Raji (cell line): ENCODE results near the gene PTCH1.

Experiments
- POLR2A ChIP-seq: IDR thresholded peaks from 2 replicates; pipeline ENCODE4 v1.6.1; 2011; ENCODE audit warnings: low read depth, low read length, control low read depth; ENCODE audit not compliant: insufficient read depth

The PTCH1 gene

GRCh38 chr9:95507464-95508241, 9.1 kb downstream of the PTCH1 start:
- peak; percentile 30; the same call in 1 of the 2 replicates for TF ChIP-seq POLR2A

- peak; percentile 34 for TF ChIP-seq POLR2A
These were observed 9.9 kb downstream of the PTCH1 start for GRCh38 chr9:95506678-95507463.

- TF ChIP-seq POLR2A, result no peak
These were observed 10.4 kb downstream of the PTCH1 start for GRCh38 chr9:95506428-95506677.

GRCh38 chr9:95505717-95506427, 10.9 kb downstream of the PTCH1 start:
- peak; percentile 42; the same call in 1 of the 2 replicates for TF ChIP-seq POLR2A

DNA sequence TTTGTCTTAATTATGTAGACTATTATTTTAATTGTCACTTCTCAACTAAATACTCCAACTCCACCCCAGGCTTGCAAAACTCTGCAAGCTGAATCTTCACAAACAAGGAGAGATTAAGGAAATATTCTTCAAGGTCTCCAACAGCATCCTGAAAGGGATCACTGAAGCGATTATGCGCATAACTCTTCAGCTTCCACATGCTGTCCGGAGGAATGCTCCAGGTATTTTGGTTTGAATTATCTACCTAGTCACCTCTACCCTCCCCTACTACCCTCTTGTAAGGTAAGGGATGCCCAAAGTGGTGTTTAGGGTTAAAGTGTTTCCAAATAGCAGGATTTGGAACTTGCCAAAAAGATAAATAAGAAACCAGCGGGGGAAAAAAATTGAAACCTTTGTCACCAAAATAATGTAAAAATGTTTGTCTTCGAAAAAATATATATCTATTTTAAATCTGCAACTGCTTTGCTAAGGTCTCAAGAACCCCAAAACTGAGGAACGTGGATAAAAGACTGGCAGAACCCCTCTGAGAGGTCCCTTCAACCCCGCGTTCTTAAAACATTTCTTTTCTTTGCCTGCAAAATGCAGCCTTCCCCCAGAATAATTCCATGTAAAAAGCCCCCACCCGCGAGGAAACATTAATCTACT, 11.6 kb downstream of the PTCH1 start:
- TF ChIP-seq POLR2A, result no peak

- TF ChIP-seq POLR2A, result no peak
These were observed 12.5 kb downstream of the PTCH1 start for GRCh38 chr9:95504053-95504963.

GRCh38 chr9:95503369-95503768, 13.4 kb downstream of the PTCH1 start:
- no peak for TF ChIP-seq POLR2A

DNA sequence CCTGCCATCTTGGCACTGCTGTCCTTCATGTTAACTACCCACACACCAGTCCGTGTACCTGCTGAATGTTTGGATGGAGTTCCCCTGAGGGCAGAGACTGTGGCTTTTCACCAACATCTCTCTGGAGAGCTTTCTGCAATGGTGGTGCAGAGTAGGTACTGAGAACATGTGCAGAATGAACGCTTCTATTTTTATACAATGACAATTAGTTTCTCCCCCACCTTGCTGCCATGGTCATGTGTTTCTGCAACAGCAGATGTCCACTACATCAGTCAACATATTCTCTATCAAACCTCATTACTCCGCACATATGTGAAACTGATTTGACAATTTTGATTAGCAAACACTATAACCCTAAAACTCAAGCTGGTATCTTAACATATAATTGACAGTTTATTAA, 14.5 kb downstream of the PTCH1 start:
- TF ChIP-seq POLR2A, result no peak

DNA sequence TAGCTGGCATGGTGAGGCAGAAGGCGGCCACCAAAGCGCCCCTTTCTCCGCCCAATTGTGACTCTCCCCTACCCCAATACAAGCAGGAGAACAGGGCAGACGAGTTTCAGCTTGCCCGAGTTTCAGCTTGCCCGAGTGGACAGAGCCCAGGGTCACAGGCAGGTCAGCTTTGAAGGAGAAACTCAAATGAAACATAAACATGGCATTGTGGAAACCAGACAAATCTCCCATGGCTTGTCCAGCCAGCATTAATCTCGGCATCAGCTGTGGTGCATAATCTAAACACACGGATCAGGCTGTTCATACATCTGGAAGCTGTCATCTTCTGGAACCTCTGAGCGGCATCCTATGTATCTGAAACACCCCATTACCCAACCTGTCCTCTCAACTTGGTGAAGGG, 16.9 kb downstream of the PTCH1 start:
- no peak for TF ChIP-seq POLR2A

GRCh38 chr9:95499046-95499676, 17.6 kb downstream of the PTCH1 start:
- TF ChIP-seq POLR2A, result no peak

DNA sequence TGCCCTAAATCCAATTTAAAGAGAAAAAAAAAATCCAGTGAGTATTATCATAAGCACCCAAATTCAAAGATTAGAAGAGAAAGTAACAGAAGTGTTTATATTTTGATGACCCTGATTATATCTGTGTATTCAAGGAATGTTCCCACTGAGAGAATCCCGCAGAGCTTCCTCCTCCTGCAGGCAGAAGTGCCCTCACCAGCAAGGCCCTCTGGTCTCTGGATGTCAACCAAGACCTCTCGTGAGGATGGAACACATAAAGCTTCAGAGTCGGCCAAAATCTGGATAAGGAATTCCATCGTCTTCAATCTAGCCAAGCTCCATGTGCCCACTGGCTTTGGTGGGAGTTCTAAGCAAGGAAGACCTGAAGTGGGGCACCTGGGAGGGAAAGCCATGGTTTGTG, 18.1 kb downstream of the PTCH1 start:
- no peak for TF ChIP-seq POLR2A

GRCh38 chr9:95497772-95498171, 19.0 kb downstream of the PTCH1 start:
- no peak for TF ChIP-seq POLR2A

- TF ChIP-seq POLR2A, result no peak
These were observed 20.1 kb downstream of the PTCH1 start for GRCh38 chr9:95496687-95497086.

DNA sequence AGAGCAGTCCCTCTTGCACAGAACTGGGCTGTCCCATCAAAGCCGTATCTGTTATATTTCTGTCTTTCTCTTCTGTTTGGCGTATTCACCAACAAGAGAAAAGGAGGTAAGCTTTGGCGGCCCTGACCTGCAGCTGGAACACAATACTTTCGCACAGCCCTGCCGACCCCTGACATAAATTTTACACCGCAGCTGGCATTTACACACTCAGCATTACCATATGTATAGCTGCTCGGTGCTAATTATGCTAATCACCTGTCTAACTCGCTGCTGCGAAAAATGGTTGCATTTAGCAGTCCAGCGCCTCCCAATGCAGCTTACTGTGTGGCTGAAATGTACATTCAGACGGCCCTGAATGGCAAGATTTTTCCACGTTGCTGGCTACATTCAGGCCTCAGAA, 20.8 kb downstream of the PTCH1 start:
- TF ChIP-seq POLR2A, result no peak
